BE2C (cell line): Measurements from ENCODE around the gene WDR41.

ENCODE experiments used
- DNase-seq: peaks from one replicate; pipeline ENCODE4 v3.0.0-alpha.2; 2020
- H3K27me3 ChIP-seq: fragments of 250-450 bp; sonication (Bioruptor Pico); 2 replicates; pipeline ENCODE4 v1.5.1; 2020; ENCODE audit warnings: mild to moderate bottlenecking
- H3K36me3 ChIP-seq: fragments of 250-450 bp; sonication (Bioruptor Pico); 2 replicates; pipeline ENCODE4 v1.5.1; 2020; ENCODE audit warnings: mild to moderate bottlenecking
- H3K4me1 ChIP-seq: fragments of 250-450 bp; sonication (Bioruptor Pico); 2 replicates; pipeline ENCODE4 v1.5.1; 2020
- H3K4me3 ChIP-seq: 2 replicates; pipeline ENCODE4 v1.5.1; 2011; ENCODE audit warnings: low read depth, low read length
- H3K9me3 ChIP-seq: fragments of 250-450 bp; sonication (Bioruptor Pico); 2 replicates; pipeline ENCODE4 v1.5.1; 2020
- TF ChIP-seq, protein P1 (sequence below): IDR thresholded peaks from 2 replicates; pipeline ENCODE4 v1.5.1; 2012; ENCODE audit warnings: mild to moderate bottlenecking, low read depth, low read length

The WDR41 gene

DNA sequence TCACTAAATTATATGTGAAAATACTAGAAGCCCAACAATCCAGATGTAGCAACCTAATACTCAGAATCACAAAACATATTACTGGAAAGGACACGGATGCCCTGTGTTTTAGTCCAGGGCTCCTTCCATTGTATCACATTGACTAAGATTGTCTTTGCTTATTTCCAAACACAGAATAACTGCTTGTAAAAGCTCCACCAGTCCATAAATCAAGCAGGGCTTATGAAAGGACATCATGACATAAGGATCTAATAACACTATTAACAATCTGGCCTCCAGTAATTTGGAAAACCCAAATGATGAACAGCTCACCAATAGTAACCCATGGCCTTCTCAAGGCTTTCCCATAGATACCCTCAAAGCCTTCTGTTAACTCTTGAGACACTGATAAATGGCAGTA lies 39.8 kb downstream of the WDR41 start:
- H3K4me3 ChIP-seq, result no peak overlapping the region
- TF ChIP-seq, protein P1, sequence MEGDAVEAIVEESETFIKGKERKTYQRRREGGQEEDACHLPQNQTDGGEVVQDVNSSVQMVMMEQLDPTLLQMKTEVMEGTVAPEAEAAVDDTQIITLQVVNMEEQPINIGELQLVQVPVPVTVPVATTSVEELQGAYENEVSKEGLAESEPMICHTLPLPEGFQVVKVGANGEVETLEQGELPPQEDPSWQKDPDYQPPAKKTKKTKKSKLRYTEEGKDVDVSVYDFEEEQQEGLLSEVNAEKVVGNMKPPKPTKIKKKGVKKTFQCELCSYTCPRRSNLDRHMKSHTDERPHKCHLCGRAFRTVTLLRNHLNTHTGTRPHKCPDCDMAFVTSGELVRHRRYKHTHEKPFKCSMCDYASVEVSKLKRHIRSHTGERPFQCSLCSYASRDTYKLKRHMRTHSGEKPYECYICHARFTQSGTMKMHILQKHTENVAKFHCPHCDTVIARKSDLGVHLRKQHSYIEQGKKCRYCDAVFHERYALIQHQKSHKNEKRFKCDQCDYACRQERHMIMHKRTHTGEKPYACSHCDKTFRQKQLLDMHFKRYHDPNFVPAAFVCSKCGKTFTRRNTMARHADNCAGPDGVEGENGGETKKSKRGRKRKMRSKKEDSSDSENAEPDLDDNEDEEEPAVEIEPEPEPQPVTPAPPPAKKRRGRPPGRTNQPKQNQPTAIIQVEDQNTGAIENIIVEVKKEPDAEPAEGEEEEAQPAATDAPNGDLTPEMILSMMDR, result no peak
- no peak for DNase-seq
- peaks cover 6% of the 10 kb centered on the region; the same call in 1 of the 2 replicates for H3K36me3 ChIP-seq
- H3K4me1 ChIP-seq, result no peaks in the 10 kb centered on the region
- H3K9me3 ChIP-seq, result no peaks in the 10 kb centered on the region
- no peaks in the 10 kb centered on the region for H3K27me3 ChIP-seq

GRCh38 chr5:77449981-77450380 lies 42.1 kb downstream of the WDR41 start:
- no peak for DNase-seq
- H3K36me3 ChIP-seq, result peaks cover 7% of the 10 kb centered on the region; the same call in 1 of the 2 replicates
- no peak overlapping the region for H3K4me3 ChIP-seq
- TF ChIP-seq, protein P1, result no peak
- H3K9me3 ChIP-seq, result no peaks in the 10 kb centered on the region
- no peaks in the 10 kb centered on the region for H3K27me3 ChIP-seq
- H3K4me1 ChIP-seq, result no peaks in the 10 kb centered on the region

DNA sequence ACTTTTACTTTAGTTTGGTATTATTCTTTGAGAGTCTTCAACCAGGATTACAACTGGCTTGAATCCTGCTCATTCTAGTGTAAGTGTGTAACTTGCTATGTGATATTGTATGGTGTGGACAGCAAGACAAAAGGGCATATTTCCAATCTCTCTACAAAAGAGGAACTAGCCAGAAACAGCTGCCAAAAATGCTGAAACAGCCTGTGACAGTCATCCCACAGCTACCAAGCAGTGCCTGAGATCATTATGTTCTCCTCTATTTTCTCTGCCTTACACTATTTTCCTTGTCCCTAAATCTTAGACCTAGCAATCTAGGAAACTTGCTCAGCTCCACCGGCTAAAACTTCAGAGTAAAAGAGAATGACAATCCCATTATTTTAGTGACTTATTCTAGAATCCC lies 42.8 kb downstream of the WDR41 start:
- TF ChIP-seq, protein P1, result no peak
- no peaks in the 10 kb centered on the region for H3K4me1 ChIP-seq
- peaks cover 7% of the 10 kb centered on the region; the same call in 1 of the 2 replicates for H3K36me3 ChIP-seq
- no peaks in the 10 kb centered on the region for H3K9me3 ChIP-seq
- no peaks in the 10 kb centered on the region for H3K27me3 ChIP-seq
- no peak overlapping the region for H3K4me3 ChIP-seq
- no peak for DNase-seq

DNA sequence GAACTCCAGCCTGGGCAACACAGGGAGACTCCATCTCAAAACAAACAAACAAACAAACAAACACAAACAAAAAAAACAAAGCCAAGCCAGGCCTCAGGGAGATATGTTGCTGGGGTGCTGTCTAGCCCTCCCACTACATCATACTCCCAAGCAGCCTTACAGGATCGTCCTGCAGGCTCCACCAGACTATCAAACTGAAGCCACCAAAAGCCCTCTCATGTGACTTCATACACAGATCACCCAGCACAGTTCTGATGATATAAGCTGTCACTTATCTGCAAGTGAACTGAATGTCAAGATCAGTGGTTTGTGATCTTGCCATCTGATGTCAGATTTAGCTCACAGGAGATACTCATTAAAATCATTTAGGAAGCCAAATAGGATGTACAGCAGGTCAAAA lies 43.3 kb downstream of the WDR41 start:
- Histone ChIP-seq H3K4me3 (no peak overlapping the region), H3K9me3 (no peaks in the 10 kb centered on the region), H3K27me3 (no peaks in the 10 kb centered on the region), H3K36me3 (peaks cover 7% of the 10 kb centered on the region; the same call in 1 of the 2 replicates), H3K4me1 (no peaks in the 10 kb centered on the region)
- no peak for DNase-seq
- TF ChIP-seq, protein P1, result no peak

DNA sequence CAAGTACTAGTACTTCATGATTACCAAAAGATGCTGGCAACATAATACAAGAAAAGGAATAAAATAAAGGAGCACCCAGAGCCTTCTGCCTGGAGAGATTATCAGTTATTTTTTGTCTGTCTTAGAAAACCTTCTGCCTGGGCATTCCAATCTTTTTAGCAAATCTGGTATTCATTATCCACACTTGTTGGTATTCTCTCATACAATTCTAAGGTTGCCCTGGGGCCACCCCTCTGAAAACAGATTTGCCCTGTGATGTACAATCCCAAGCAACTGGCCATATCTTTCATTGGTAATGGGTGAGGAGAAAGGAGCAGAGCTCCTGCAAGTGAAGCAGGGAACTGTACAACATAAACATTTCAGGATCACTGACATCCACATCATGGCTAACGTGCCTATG lies 47.8 kb downstream of the WDR41 start:
- TF ChIP-seq, protein P1, result no peak
- no peaks in the 10 kb centered on the region; the same call in 1 of the 2 replicates for H3K4me1 ChIP-seq
- H3K27me3 ChIP-seq, result no peaks in the 10 kb centered on the region
- H3K4me3 ChIP-seq, result no peak overlapping the region
- peaks cover 7% of the 10 kb centered on the region; the same call in 1 of the 2 replicates for H3K36me3 ChIP-seq
- DNase-seq, result no peak
- no peaks in the 10 kb centered on the region for H3K9me3 ChIP-seq

DNA sequence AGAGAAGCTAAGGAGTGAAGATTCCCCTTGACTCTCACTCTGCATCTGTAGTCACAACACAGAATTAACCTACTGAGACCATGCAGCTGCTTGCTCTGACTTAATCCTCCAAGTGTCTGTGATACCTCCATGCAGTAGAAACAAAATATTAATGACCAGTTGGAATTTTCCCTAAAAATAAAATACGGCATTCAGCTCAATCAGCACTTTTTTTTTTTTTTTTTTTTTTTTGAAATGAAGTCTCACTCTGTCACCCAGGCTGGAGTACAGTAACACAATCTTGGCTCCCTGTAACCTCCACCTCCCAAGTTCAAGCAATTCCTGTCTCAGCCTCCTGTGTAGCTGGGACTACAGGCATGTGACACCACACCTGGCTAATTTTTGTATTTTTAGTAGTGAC lies 48.4 kb downstream of the WDR41 start:
- DNase-seq, result no peak
- Histone ChIP-seq H3K36me3 (peaks cover 7% of the 10 kb centered on the region; the same call in 1 of the 2 replicates), H3K4me3 (no peak overlapping the region), H3K9me3 (no peaks in the 10 kb centered on the region), H3K27me3 (no peaks in the 10 kb centered on the region), H3K4me1 (no peaks in the 10 kb centered on the region; the same call in 1 of the 2 replicates)
- TF ChIP-seq, protein P1, result no peak
